Sciatic nerve (tissue), 2 donors: ENCODE data around the gene GAB1. TPM values are rescaled to one million over a fixed set of nuclear protein-coding genes. Genes with fewer than 3 reads are reported as not detected.

ENCODE experiments used
- ATAC-seq: fragments of 200-7000 bp; cut with Tn5 transposase; one replicate; pipeline ENCODE4 v1.9.1; 2020; ENCODE audit warnings: mild to moderate bottlenecking, moderate library complexity
- DNase-seq: peaks from one replicate; pipeline ENCODE4 v3.0.0-alpha.2; 2020; ENCODE audit warnings: low spot score
- intact Hi-C: fragments of 100-400 bp; cut with DNase I; formaldehyde crosslinking; loops from one replicate; pipeline ENCODE4 v1.14.2; 2022
- microRNA-seq: library from miRNA; unstranded; fragments of <30 nt; microRNA quantifications from one replicate; pipeline ENCODE4 v1.2.0, GENCODE V29; 2020
- total RNA-seq: library from RNA; stranded (reverse); fragmentation: NEBNext Ultra II Directional; extraction: Animal tissue kit (Norgen Biotek cat#: 25700); gene quantifications from one replicate; pipeline ENCODE4 v1.2.1, GENCODE V29; 2021
- donor health status: DM: no; HTN: no; CAD: no.
- donor health status: DM: no; HTN: no; CAD: no.

The GAB1 gene
- total RNA-seq, 1 donor from 2014 or later, result 279 TPM

GRCh38 chr4:143513314-143514168, 176.9 kb downstream of the GAB1 start, which contains the start of gene SMARCA5:
Gene SMARCA5, plus strand, starts transcription at chr4:143513702. Its CDS starts 223 bp downstream, at chr4:143513925.
- DNase-seq, result peak; percentile 97
- intact Hi-C loops, result no loop called here
- ATAC-seq, result peak; percentile 98

- intact Hi-C loops, result no loop called here
- DNase-seq (no peak), ATAC-seq (no peak)
Measured at GRCh38 chr4:143514169-143514495, 177.5 kb downstream of the GAB1 start.

- intact Hi-C loops, result no loop called here
- peak; percentile 70 for DNase-seq
- ATAC-seq, result peak; percentile 35
Measured at GRCh38 chr4:143514497-143514896, 177.8 kb downstream of the GAB1 start.

GRCh38 chr4:143514901-143515300, 178.2 kb downstream of the GAB1 start:
- DNase-seq, result no peak
- intact Hi-C loops, result no loop called here
- no peak for ATAC-seq

GRCh38 chr4:143515905-143516304, 179.2 kb downstream of the GAB1 start:
- DNase-seq (no peak), ATAC-seq (no peak)
- intact Hi-C loops, result no loop called here

GRCh38 chr4:143517764-143518163, 181.1 kb downstream of the GAB1 start:
- ATAC-seq, result no peak
- DNase-seq, result no peak
- intact Hi-C loops, result no loop called here

Small RNA genes lying within 50 kb of the gene (microRNA-seq; reads per million reads assigned to microRNA genes)
- not detected for gene MIR3139

Other genes with a start within 250 kb of the GAB1 start
- gene USP38, start 152.0 kb upstream of the GAB1 start, total RNA-seq, result 16.2 TPM
- gene SMARCA5, start 176.8 kb downstream of the GAB1 start, total RNA-seq, result 55.6 TPM